NT2/D1 (cell line): ENCODE measurements around the gene DGKE.

Experiments used
- DNase-seq: peaks from one replicate; pipeline ENCODE4 v3.0.0-alpha.2; 2011; ENCODE audit warnings: low read depth, low spot score
- H3K27me3 ChIP-seq: 2 replicates; pipeline ENCODE4 v1.6.0; 2011; ENCODE audit warnings: mild to moderate bottlenecking; ENCODE audit not compliant: insufficient read length, insufficient read depth
- H3K36me3 ChIP-seq: 2 replicates; pipeline ENCODE4 v1.6.1; 2011; ENCODE audit warnings: mild to moderate bottlenecking, low read length, mixed read lengths; ENCODE audit not compliant: insufficient read depth, insufficient read length
- H3K4me1 ChIP-seq: 2 replicates; pipeline ENCODE4 v1.5.1; 2011; ENCODE audit not compliant: insufficient read depth, insufficient read length
- H3K4me3 ChIP-seq: 2 replicates; pipeline ENCODE4 v1.5.1; 2011; ENCODE audit warnings: low read depth; ENCODE audit not compliant: insufficient read length
- H3K9ac ChIP-seq: 2 replicates; pipeline ENCODE4 v1.6.0; 2011; ENCODE audit warnings: low read depth; ENCODE audit not compliant: insufficient read length
- H3K9me3 ChIP-seq: 2 replicates; pipeline ENCODE4 v1.5.1; 2011; ENCODE audit warnings: mild to moderate bottlenecking, low read length; ENCODE audit not compliant: insufficient read depth
- SUZ12 ChIP-seq: IDR thresholded peaks from 2 replicates; pipeline ENCODE4 v1.6.1; 2011; ENCODE audit not compliant: insufficient read length, insufficient read depth; ENCODE audit errors: extremely low read depth
- YY1 ChIP-seq: IDR thresholded peaks from 2 replicates; pipeline ENCODE4 v1.6.1; 2011; ENCODE audit not compliant: insufficient read length, insufficient read depth
- ZNF274 ChIP-seq: IDR thresholded peaks from 2 replicates; pipeline ENCODE4 v1.6.1; 2011; ENCODE audit warnings: mild to moderate bottlenecking, low read depth, low read length

The DGKE gene

GRCh38 chr17:56896968-56897359, 63.0 kb downstream of the DGKE start:
- Histone ChIP-seq H3K4me1 (peaks cover 13% of the 10 kb centered on the region), H3K9ac (no peak overlapping the region), H3K9me3 (no peaks in the 10 kb centered on the region), H3K36me3 (peaks cover 25% of the 10 kb centered on the region), H3K27me3 (no peaks in the 10 kb centered on the region), H3K4me3 (no peak overlapping the region)
- TF ChIP-seq SUZ12 (no peak), YY1 (no peak), ZNF274 (no peak)
- no peak for DNase-seq

GRCh38 chr17:56897646-56898424, 63.9 kb downstream of the DGKE start:
- Histone ChIP-seq H3K27me3 (no peaks in the 10 kb centered on the region), H3K4me1 (peaks cover 13% of the 10 kb centered on the region), H3K9ac (no peak overlapping the region), H3K9me3 (no peaks in the 10 kb centered on the region), H3K4me3 (no peak overlapping the region), H3K36me3 (peaks cover 29% of the 10 kb centered on the region)
- DNase-seq, result no peak
- TF ChIP-seq SUZ12, result no peak

- Histone ChIP-seq H3K27me3 (no peaks in the 10 kb centered on the region), H3K36me3 (peaks cover 31% of the 10 kb centered on the region), H3K9ac (no peak overlapping the region), H3K9me3 (no peaks in the 10 kb centered on the region), H3K4me1 (peaks cover 5% of the 10 kb centered on the region), H3K4me3 (no peak overlapping the region)
- no peak for DNase-seq
- TF ChIP-seq YY1, result no peak
- no peak for TF ChIP-seq SUZ12
- TF ChIP-seq ZNF274, result no peak
Observed at GRCh38 chr17:56898874-56899273, 64.9 kb downstream of the DGKE start.

GRCh38 chr17:56899403-56899802, 65.5 kb downstream of the DGKE start:
- Histone ChIP-seq H3K9ac (no peak overlapping the region), H3K36me3 (peaks cover 36% of the 10 kb centered on the region), H3K4me1 (peaks cover 5% of the 10 kb centered on the region), H3K4me3 (no peak overlapping the region), H3K9me3 (no peaks in the 10 kb centered on the region), H3K27me3 (no peaks in the 10 kb centered on the region)
- TF ChIP-seq SUZ12 (no peak), ZNF274 (no peak), YY1 (no peak)
- DNase-seq, result no peak

GRCh38 chr17:56902348-56902747, 68.4 kb downstream of the DGKE start:
- no peaks in the 10 kb centered on the region for H3K27me3 ChIP-seq
- no peak for TF ChIP-seq SUZ12
- no peak for DNase-seq
- no peaks in the 10 kb centered on the region for H3K9me3 ChIP-seq
- peaks cover 5% of the 10 kb centered on the region for H3K4me1 ChIP-seq
- no peak overlapping the region for H3K4me3 ChIP-seq
- peaks cover 33% of the 10 kb centered on the region for H3K36me3 ChIP-seq
- no peak overlapping the region for H3K9ac ChIP-seq

- no peak for DNase-seq
- Histone ChIP-seq H3K27me3 (no peaks in the 10 kb centered on the region), H3K4me1 (peaks cover 5% of the 10 kb centered on the region), H3K9ac (no peak overlapping the region), H3K36me3 (peaks cover 35% of the 10 kb centered on the region), H3K9me3 (no peaks in the 10 kb centered on the region), H3K4me3 (no peak overlapping the region)
- TF ChIP-seq YY1 (no peak), ZNF274 (no peak), SUZ12 (no peak)
Observed at GRCh38 chr17:56903560-56903959, 69.6 kb downstream of the DGKE start.

- H3K4me3 ChIP-seq, result no peak overlapping the region
- no peak overlapping the region for H3K9ac ChIP-seq
- peaks cover 23% of the 10 kb centered on the region for H3K36me3 ChIP-seq
- no peaks in the 10 kb centered on the region for H3K9me3 ChIP-seq
- TF ChIP-seq YY1 (no peak), ZNF274 (no peak), SUZ12 (no peak)
- peaks cover 2% of the 10 kb centered on the region for H3K4me1 ChIP-seq
- H3K27me3 ChIP-seq, result peaks cover 10% of the 10 kb centered on the region
- no peak for DNase-seq
Observed at GRCh38 chr17:56908001-56908542, 74.1 kb downstream of the DGKE start.
